ENCODE data around the gene ARHGAP36. TPM values are rescaled to one million over a fixed set of nuclear protein-coding genes. Genes with fewer than 3 reads are reported as not detected.

ARHGAP36 gene
- total RNA-seq, 1 donor from 2014 or later: not detected

DNA sequence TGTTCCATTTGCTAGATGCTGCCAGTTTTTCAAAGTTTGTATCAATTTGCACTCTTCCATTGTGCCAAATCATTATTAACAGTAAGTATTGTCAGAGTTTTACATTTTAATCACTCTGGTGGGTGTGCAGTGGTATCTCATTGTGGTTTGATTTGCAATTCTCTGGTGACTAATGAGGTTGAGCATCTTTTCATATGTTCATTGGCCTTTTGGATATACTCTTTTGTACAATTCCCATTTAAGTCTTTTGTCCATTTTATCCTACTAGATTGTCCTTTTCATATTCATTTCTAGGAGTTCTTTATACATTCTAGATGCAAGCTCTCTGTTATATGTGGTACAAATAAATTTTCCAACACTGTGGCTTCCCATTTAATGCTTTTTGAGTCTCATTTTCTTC lies 17.4 kb upstream of the ARHGAP36 start:
- no peaks in the 10 kb centered on the region for H3K4me1 ChIP-seq
- no peak overlapping the region for H3K27ac ChIP-seq
- intact Hi-C loops (cut with DNase I): no loop called here
- H3K9me3 ChIP-seq: no peaks in the 10 kb centered on the region
- TF ChIP-seq, protein P1, sequence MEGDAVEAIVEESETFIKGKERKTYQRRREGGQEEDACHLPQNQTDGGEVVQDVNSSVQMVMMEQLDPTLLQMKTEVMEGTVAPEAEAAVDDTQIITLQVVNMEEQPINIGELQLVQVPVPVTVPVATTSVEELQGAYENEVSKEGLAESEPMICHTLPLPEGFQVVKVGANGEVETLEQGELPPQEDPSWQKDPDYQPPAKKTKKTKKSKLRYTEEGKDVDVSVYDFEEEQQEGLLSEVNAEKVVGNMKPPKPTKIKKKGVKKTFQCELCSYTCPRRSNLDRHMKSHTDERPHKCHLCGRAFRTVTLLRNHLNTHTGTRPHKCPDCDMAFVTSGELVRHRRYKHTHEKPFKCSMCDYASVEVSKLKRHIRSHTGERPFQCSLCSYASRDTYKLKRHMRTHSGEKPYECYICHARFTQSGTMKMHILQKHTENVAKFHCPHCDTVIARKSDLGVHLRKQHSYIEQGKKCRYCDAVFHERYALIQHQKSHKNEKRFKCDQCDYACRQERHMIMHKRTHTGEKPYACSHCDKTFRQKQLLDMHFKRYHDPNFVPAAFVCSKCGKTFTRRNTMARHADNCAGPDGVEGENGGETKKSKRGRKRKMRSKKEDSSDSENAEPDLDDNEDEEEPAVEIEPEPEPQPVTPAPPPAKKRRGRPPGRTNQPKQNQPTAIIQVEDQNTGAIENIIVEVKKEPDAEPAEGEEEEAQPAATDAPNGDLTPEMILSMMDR (IDR thresholded peaks at IDR 0.05): no peak
- ATAC-seq (no peak), DNase-seq (no peak)
- H3K36me3 ChIP-seq: no peaks in the 10 kb centered on the region
- H3K4me3 ChIP-seq: no peak overlapping the region
- H3K27me3 ChIP-seq (ENCODE audit: low read depth): no peaks in the 10 kb centered on the region

DNA sequence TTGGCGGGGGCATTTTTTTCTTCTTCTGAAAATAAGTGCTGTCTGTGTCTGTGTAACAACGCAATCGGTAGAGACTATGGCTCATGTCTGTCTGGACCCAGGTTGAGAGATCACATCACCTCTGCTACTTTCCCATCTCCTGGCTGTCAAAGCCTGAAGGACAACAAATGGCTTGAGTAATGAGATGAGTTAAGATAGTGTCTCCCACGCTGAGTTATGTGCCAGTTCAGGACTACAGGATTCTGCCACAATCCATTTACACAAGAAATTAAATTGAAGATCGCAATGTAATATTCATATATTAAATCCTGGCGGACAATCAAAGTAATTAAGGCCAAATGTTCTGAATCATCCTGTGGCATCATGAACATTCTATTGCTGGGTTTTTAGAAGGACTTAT lies 16.5 kb upstream of the ARHGAP36 start:
- H3K36me3 ChIP-seq: no peaks in the 10 kb centered on the region
- intact Hi-C loops (cut with DNase I): no loop called here
- H3K27me3 ChIP-seq (ENCODE audit: low read depth): no peaks in the 10 kb centered on the region
- no peaks in the 10 kb centered on the region for H3K9me3 ChIP-seq
- no peak overlapping the region for H3K4me3 ChIP-seq
- ATAC-seq: no peak
- DNase-seq: no peak
- TF ChIP-seq, protein P1 (IDR thresholded peaks at IDR 0.05): no peak
- H3K4me1 ChIP-seq: no peaks in the 10 kb centered on the region
- H3K27ac ChIP-seq: no peak overlapping the region

DNA sequence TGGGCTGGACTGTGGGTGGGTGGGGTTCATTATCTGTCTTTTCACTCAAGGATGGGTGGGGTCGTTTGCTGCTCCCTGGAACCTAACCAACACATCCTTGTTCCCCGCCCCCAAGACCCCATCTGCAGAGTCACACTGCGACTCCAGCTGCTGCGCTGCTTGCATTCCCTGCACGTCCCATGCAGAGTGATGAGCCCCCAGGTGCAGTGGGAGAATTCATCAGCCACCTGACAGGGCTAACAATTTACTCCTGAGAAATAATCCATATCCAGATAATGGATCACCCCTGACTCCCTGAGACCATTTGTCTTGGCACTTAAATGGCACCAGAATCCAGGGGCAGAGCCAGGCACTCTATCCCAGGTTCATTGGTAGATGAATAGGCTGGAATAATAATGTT lies 12.4 kb upstream of the ARHGAP36 start:
- H3K27me3 ChIP-seq (ENCODE audit: low read depth): no peaks in the 10 kb centered on the region
- intact Hi-C loops (cut with DNase I): no loop called here

DNA sequence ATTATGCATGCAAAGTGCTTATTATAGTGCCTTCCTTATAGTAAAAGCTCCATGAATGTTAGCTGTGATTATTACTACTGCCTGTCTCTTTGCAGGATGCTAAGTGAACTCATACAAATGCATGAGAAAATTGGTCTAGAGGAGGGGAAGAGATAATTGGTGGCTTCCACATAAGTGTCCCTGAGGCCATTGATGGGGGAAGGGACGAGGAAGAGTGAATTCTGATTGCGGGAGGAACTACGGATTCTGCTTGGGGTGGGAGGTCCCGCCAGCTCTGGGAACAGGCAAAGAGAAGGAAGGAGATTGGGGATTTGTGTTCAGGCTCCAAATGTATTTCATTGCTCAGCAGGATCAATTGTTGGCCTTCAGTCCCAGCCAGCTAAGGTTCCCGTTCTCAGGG lies 11.6 kb upstream of the ARHGAP36 start:
- H3K27me3 ChIP-seq (ENCODE audit: low read depth): no peaks in the 10 kb centered on the region
- H3K27ac ChIP-seq: no peak overlapping the region
- intact Hi-C loops (cut with DNase I): no loop called here
- TF ChIP-seq, protein P1 (IDR thresholded peaks at IDR 0.05): no peak
- H3K36me3 ChIP-seq: no peaks in the 10 kb centered on the region
- no peaks in the 10 kb centered on the region for H3K9me3 ChIP-seq
- no peaks in the 10 kb centered on the region for H3K4me1 ChIP-seq
- ATAC-seq (no peak), DNase-seq (no peak)
- no peak overlapping the region for H3K4me3 ChIP-seq

More for the DNA sequence above, 12.4 kb upstream of the ARHGAP36 start:
- DNase-seq: no peak
- TF ChIP-seq, protein P1 (IDR thresholded peaks at IDR 0.05): no peak
- no peak overlapping the region for H3K4me3 ChIP-seq
- H3K36me3 ChIP-seq: no peaks in the 10 kb centered on the region
- no peak for ATAC-seq
- H3K4me1 ChIP-seq: no peaks in the 10 kb centered on the region
- H3K9me3 ChIP-seq: no peaks in the 10 kb centered on the region
- H3K27ac ChIP-seq: no peak overlapping the region

DNA sequence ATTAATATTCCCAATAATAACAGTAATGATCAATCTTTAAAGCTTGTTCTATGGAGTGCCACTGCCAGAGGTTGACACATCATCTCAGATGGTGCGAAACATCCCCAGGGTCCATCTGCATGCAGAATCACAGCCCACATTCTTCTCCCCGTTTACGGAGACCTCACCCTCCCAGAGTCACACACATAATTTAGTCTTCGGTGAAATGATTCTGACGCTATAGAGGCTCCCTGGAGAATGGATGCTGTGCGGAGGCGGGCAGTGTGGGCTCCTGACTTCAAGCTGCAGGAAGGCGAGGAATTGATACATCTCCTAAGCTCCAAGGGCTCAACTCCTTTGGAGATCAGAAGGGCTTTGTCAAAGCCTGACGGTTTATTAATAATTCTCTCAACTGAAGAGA lies 11.0 kb upstream of the ARHGAP36 start:
- no peak for ATAC-seq
- H3K9me3 ChIP-seq: no peaks in the 10 kb centered on the region
- TF ChIP-seq, protein P1 (IDR thresholded peaks at IDR 0.05): no peak
- H3K27me3 ChIP-seq (ENCODE audit: low read depth): no peaks in the 10 kb centered on the region
- H3K4me1 ChIP-seq: no peaks in the 10 kb centered on the region
- no peak overlapping the region for H3K27ac ChIP-seq
- H3K36me3 ChIP-seq: no peaks in the 10 kb centered on the region
- no peak overlapping the region for H3K4me3 ChIP-seq
- no peak for DNase-seq
- intact Hi-C loops (cut with DNase I): no loop called here

DNA sequence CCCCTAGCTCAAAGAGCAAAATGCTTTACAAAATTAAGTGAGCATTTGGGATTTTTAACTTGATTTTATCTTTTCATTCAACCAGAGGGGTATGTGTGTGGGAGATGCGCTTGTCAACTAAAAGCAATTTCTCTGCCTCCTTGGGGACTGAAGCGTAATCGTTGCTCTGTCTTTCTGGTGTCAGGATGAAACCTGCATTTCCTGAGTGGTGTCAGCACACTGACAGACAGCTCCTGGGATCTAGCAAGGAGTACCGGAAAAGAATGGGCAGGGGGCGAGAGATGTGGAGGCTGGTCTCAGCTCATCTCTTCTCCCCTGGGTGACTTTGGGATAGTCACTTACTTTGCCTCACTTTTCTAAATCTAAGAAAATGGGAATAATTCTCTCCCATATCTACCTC lies 5.1 kb upstream of the ARHGAP36 start:
- intact Hi-C loops (cut with DNase I): no loop called here
- no peak for ATAC-seq
- no peak for DNase-seq
- H3K27me3 ChIP-seq (ENCODE audit: low read depth): peaks cover 4% of the 10 kb centered on the region
- no peaks in the 10 kb centered on the region for H3K36me3 ChIP-seq
- no peak overlapping the region for H3K27ac ChIP-seq
- no peaks in the 10 kb centered on the region for H3K9me3 ChIP-seq
- TF ChIP-seq, protein P1 (IDR thresholded peaks at IDR 0.05): no peak
- no peaks in the 10 kb centered on the region for H3K4me1 ChIP-seq
- no peak overlapping the region for H3K4me3 ChIP-seq
